GM10248 (cell line): ENCODE measurements around the gene NDST1.

Experiments used
- CTCF ChIA-PET: fragments of 300-600 bp; sonication (Branson Sonifier 250); formaldehyde crosslinking; extraction: SDS; loops from one replicate; lab custom pipeline; 2021; ENCODE audit warnings: antibody characterized with exemption; lab: Yijun Ruan, JAX
- POLR2A ChIA-PET: fragments of 350-650 bp; sonication (Branson Sonifier 250); formaldehyde crosslinking; extraction: SDS; loops from one replicate; lab custom pipeline; 2020; ENCODE audit warnings: antibody characterized with exemption; lab: Yijun Ruan, JAX
- DNase-seq: peaks from one replicate; pipeline ENCODE4 v3.0.0; 2012; ENCODE audit errors: extremely low spot score
- TF ChIP-seq, protein P1 (sequence below): IDR thresholded peaks from 2 replicates; pipeline ENCODE4 v1.5.1; 2012; ENCODE audit warnings: mild to moderate bottlenecking, low read depth; ENCODE audit errors: extremely low read depth, missing control alignments, control extremely low read depth

NDST1 gene

DNA sequence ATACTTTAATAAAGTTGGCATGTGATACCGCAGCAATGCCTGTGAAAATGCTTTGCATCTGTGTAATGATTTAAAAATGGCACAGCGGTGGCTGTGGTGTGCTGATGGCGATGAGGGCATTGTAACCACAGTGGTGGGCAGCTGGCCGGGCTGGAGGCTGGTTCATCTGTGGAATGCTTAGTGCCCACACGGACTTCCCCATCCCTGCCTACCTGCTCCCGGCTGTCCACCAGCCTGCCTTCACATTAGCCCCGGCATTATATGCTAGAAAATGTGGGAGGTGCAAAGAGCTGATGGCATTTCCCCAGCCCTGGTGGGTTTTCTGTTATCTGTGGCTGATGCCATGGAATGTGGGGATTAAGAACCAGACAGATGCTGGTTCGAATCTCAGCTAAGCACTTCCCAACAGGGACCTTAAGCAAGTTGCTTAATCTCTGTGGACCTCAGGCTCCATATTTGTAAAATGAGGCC lies 2.9 kb upstream of the NDST1 start:
- ChIA-PET CTCF (interaction anchor here (0.6 to 2.1 kb wide), 6 partner anchors 8 to 55 kb away, joined by 3 to 8 read pairs (median 5); partner anchors contain the start of gene RPS14), POLR2A (no interaction called here)
- DNase-seq, result no peak
- TF ChIP-seq, protein P1, sequence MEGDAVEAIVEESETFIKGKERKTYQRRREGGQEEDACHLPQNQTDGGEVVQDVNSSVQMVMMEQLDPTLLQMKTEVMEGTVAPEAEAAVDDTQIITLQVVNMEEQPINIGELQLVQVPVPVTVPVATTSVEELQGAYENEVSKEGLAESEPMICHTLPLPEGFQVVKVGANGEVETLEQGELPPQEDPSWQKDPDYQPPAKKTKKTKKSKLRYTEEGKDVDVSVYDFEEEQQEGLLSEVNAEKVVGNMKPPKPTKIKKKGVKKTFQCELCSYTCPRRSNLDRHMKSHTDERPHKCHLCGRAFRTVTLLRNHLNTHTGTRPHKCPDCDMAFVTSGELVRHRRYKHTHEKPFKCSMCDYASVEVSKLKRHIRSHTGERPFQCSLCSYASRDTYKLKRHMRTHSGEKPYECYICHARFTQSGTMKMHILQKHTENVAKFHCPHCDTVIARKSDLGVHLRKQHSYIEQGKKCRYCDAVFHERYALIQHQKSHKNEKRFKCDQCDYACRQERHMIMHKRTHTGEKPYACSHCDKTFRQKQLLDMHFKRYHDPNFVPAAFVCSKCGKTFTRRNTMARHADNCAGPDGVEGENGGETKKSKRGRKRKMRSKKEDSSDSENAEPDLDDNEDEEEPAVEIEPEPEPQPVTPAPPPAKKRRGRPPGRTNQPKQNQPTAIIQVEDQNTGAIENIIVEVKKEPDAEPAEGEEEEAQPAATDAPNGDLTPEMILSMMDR, result no peak

DNA sequence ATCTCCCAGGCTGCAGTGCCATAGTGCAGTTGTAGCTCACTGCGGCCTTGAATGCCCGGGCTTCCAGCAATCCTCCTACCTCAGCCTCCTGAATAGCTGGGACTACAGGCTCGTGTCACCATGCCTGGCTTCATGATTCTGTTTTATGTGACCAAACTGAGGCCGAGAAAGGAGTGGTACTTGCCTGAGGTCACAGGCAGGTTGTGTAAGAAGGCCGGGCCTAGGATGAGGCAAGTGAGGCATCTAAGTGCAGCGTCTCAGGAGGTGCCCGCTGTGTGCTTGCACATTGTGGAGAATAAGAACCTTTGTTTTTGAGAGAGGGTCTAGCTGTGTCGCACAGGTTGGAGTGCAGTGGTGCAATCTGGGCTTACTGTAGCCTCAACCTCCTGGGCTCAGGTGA lies 2.1 kb upstream of the NDST1 start:
- ChIA-PET CTCF (interaction anchor here (0.8 to 2.1 kb wide), 7 partner anchors 8 to 261 kb away, joined by 3 to 8 read pairs (median 3); no protein-coding TSS in a partner anchor), POLR2A (no interaction called here)
- TF ChIP-seq, protein P1, result no peak
- no peak for DNase-seq

DNA sequence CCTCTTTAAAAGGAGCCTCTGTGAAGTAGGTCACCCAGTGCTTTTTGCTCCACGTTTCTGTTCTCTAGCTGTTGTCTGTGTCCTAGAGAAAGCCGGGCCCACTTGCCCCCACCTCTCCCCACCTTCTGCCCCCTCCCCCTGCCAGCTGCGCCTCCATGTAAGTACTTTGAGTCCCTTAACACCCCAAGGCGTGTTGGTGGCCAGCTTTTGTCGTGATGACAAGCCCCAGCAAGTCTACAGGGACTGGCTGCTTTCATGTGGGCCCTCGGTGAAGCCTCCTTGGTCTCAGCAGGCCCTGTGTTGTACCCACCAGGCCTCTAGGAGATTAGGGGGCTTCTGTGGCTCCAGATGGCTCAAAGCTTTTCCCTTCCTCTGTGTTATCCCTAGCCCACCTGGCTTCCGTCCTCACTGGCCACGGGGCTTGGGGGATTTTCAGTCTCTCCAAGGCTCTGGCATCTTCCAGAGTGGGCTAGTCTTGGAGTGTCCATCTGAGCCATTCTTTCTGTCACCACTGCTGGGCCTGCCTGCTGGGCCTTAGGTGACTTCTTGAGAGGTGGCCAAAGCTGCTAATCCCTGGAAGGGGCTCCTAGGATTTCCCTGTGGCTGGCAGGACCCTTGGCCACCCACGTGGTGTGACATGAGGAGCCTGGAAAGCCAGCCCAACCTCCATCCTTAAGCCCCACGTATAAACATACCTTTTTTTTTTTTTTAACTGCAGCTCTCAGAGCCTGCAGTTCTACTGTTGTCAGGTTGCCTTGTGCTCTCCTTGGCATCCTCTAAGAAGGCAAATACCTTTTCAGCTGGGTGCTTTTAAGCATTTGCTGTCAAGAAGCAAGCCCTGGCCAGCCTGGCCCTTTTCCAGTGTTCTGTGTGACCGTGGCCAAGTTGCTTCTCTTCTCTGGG lies 1.1 kb upstream of the NDST1 start:
- POLR2A ChIA-PET, result no interaction called here
- no peak for DNase-seq
- CTCF ChIA-PET, result interaction anchor here (0.7 to 1.7 kb wide), 5 partner anchors 17 to 260 kb away, joined by 3 to 4 read pairs (median 3); no protein-coding TSS in a partner anchor
- TF ChIP-seq, protein P1, result no peak

DNA sequence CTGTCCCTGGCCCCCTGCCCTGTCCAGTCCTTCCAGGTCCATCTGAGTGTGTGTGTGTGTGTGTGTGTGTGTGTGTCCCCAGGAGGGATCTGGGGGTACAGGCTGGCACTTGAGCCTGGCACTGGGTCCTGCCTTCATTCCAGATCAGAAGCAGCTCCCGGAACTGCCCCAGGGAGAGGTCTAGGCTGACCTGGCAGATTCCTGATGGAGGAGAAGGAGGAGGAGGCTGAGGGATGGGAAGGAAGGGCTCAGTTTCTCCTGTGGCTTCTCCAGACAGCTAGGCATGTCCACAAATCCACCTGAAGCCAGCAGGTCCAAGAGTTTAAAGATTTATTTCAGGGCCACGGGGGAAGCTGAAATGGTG lies 328 bp downstream of the NDST1 start:
- TF ChIP-seq, protein P1, result no peak
- no peak for DNase-seq
- ChIA-PET CTCF (no interaction called here), POLR2A (no interaction called here)

GRCh38 chr5:150508828-150509227 lies 897 bp downstream of the NDST1 start:
- CTCF ChIA-PET, result interaction anchor here (2.3 kb wide), 1 partner anchor 9 kb away, joined by 8 read pairs; no protein-coding TSS in a partner anchor
- POLR2A ChIA-PET, result interaction anchor here (0.5 kb wide), 1 partner anchor 1247 kb away, joined by 5 read pairs; no protein-coding TSS in a partner anchor
- TF ChIP-seq, protein P1, result no peak
- no peak for DNase-seq

- CTCF ChIA-PET, result interaction anchor here (1.7 to 4.6 kb wide), 4 partner anchors 10 to 35 kb away, joined by 3 to 29 read pairs (median 7); no protein-coding TSS in a partner anchor
- no peak for DNase-seq
- TF ChIP-seq, protein P1, result no peak
- POLR2A ChIA-PET, result no interaction called here
Measured at GRCh38 chr5:150509992-150510391, 2.1 kb downstream of the NDST1 start.
